ENCODE measurements around the gene PM20D2. TPM values are rescaled to one million over a fixed set of nuclear protein-coding genes. Genes with fewer than 3 reads are reported as not detected.

Gene PM20D2
- total RNA-seq, 2 donors from 2014 or later, result 11.9 to 48.4 TPM

- no peaks in the 10 kb centered on the region for H3K27me3 ChIP-seq (replicated peaks; ENCODE audit: insufficient read depth)
- no peak for DNase-seq (ENCODE audit: low spot score)
- no peak overlapping the region for H3K27ac ChIP-seq
- no peaks in the 10 kb centered on the region for H3K9me3 ChIP-seq
- H3K4me3 ChIP-seq, result no peak overlapping the region
- H3K36me3 ChIP-seq, result no peaks in the 10 kb centered on the region
- TF ChIP-seq CTCF (IDR thresholded peaks at IDR 0.05) (no peak), POLR2A (IDR thresholded peaks at IDR 0.05) (no peak), POLR2AphosphoS5 (IDR thresholded peaks at IDR 0.05) (no peak)
- intact Hi-C loops (cut with DNase I), result no loop called here
- H3K4me1 ChIP-seq (replicated peaks), result no peaks in the 10 kb centered on the region
Observed at GRCh38 chr6:89214197-89214596, 68.3 kb downstream of the PM20D2 start.

Other genes starting within 250 kb of the PM20D2 start
- 10 to 100 TPM; 10.1 to 23.6 TPM for gene RNGTT, start 182.4 kb upstream of the PM20D2 start, total RNA-seq
- gene PNRC1, start 65.3 kb upstream of the PM20D2 start, total RNA-seq, result 100 to 1,000 TPM; 216 to 273 TPM
- gene SRSF12, start 28.0 kb upstream of the PM20D2 start, total RNA-seq, result 1 to 10 TPM; 1.0 to 5.7 TPM
- gene GABRR1, start 71.3 kb downstream of the PM20D2 start, total RNA-seq, result under 1 TPM in 1 of 2 donors, not detected in 1; 0.97 TPM
- under 1 TPM; 0.14 to 0.40 TPM for gene GABRR2, start 169.2 kb downstream of the PM20D2 start, total RNA-seq
- 10 to 100 TPM; 31.7 to 98.4 TPM for gene UBE2J1, start 206.7 kb downstream of the PM20D2 start, total RNA-seq

All from prostate gland (tissue), 2 donors.